ENCODE results near the gene EML1. TPM values are rescaled to one million over a fixed set of nuclear protein-coding genes. Genes with fewer than 3 reads are reported as not detected.

The EML1 gene
- total and polyA plus RNA-seq, 2 of the 13 experiments (the other 11 are each of a cell fraction or from before 2014, with no cell fraction given) = 0.59 to 1.7 TPM

DNA sequence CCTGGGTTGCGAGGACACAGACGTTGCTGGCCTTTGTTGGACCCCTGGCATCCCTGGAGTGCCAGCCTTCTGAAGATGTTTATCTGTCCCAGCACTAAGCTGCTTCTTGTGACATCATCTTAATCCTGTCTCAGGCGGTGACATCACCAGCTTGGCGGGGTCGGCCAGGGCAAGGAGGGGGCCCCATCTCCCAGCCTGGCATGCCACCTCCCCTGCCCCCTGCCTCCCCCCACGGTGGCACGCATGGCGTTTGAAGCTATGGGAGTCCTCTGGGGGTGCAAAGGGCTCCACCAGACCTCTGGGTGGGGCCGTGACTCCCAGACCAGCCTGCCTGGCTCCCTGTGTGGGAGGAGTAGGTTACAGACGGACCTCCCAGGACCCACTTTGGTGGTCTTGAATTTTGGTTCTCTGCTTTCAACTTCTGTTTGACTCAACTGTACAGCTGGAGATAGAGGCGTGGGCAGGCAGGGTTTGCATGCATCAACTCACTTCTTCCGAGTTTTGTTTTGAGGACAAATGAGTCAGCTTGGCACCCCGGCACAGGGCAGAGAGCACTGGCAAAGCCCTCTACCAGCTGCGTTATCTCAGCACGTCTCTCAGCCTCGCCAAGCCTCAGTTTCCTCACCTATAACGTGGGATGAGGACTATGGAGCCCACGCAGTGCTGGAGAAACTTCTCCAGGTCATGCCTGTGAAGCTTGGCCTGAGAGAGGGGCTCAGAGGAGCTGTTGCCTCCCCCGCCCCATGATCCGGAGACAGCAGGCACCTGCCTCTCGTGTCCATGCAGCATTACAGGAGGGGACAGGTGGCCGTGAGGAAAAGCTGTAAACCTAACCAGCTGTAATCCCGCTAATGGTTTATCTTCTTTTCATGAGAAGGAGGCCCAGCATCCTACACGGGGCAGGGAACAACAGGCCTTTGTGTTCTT lies 38.8 kb upstream of the EML1 start:
- Histone ChIP-seq H3K27ac (ENCODE audit: extremely low read length, insufficient read depth, low read length) (no peak overlapping the region), H3K4me3 (replicated peaks in 1 of 3; ENCODE audit: insufficient read depth in 1 of 3, low read depth in 2 of 3, low read length in 3 of 3) (no peak overlapping the region), H3K4me1 (ENCODE audit: insufficient read depth, low read length) (peaks cover 6% of the 10 kb centered on the region; the same call in 1 of the 2 replicates), H3K9ac (ENCODE audit: insufficient read depth, low read depth, low read length) (no peak overlapping the region), H3K36me3 (replicated peaks in 1 of 2; ENCODE audit: control insufficient read depth in 1 of 2, insufficient read depth in 2 of 2, low read length in 2 of 2) (no peaks in the 10 kb centered on the region), H4K20me1 (ENCODE audit: insufficient read depth, low read length) (no peaks in the 10 kb centered on the region), H3K27me3 (ENCODE audit: control insufficient read depth in 1 of 2, insufficient read depth in 2 of 2, low read length in 2 of 2) (peaks cover 6 to 80% of the 10 kb centered on the region in 2 experiments; a peak in 4 of 5 replicates), H3K4me2 (ENCODE audit: low read depth, low read length) (no peak overlapping the region), H3K79me2 (ENCODE audit: insufficient read depth, low read length) (no peaks in the 10 kb centered on the region), H2AFZ (ENCODE audit: low read length) (no peak overlapping the region), H3K9me3 (ENCODE audit: low read length) (no peaks in the 10 kb centered on the region)
- in situ Hi-C loops (cut with HindIII; ENCODE audit: extremely low pct_ligation_motif_present, low pct_unique_long_range_greater_than_20kb) = no loop called here
- intact Hi-C loops (cut with micrococcal nuclease; ENCODE audit: unreplicated experiment) = no loop called here
- CTCF ChIA-PET (ENCODE audit: low intra/inter-chr PET ratio, low total read pairs) = no interaction called here
- 18% methylated on average over 18 of the region's 24 CpGs for WGBS (ENCODE audit: low lambda C conversion rate)
- FAIRE-seq (no peak), DNase-seq (ENCODE audit: low spot score) (no peak), ATAC-seq (no peak)
- no TSS peak for BruUV-seq (replicated peaks)
- POLR2A ChIA-PET = no interaction called here
- TF ChIP-seq ZNF256 (CRISPR knock-in tag; conservative IDR thresholded peaks at IDR 0.05) (no peak), ZNF460 (CRISPR knock-in tag; IDR thresholded peaks at IDR 0.05; ENCODE audit: borderline replicate concordance) (no peak), CREB1 (IDR thresholded peaks at IDR 0.05) (peak; percentile 62; the same call in 1 of the 2 replicates), CREB1 (CRISPR knock-in tag; IDR thresholded peaks at IDR 0.05) (no peak), ATF7 (IDR thresholded peaks at IDR 0.05) (peak; percentile 24; the same call in 1 of the 2 replicates), ATF7 (CRISPR knock-in tag; IDR thresholded peaks at IDR 0.05) (no peak)

GRCh38 chr14:99755068-99755405 lies 38.2 kb upstream of the EML1 start:
- in situ Hi-C loops (cut with HindIII; ENCODE audit: extremely low pct_ligation_motif_present, low pct_unique_long_range_greater_than_20kb) (no loop called here), intact Hi-C loops (cut with micrococcal nuclease; ENCODE audit: unreplicated experiment) (no loop called here)
- Histone ChIP-seq H3K4me1 (ENCODE audit: insufficient read depth, low read length) (peaks cover 6% of the 10 kb centered on the region; the same call in 1 of the 2 replicates), H4K20me1 (ENCODE audit: insufficient read depth, low read length) (no peaks in the 10 kb centered on the region), H3K27ac (ENCODE audit: extremely low read length, insufficient read depth, low read length) (no peak overlapping the region), H3K36me3 (replicated peaks in 1 of 2; ENCODE audit: control insufficient read depth in 1 of 2, insufficient read depth in 2 of 2, low read length in 2 of 2) (no peaks in the 10 kb centered on the region), H3K9ac (ENCODE audit: insufficient read depth, low read depth, low read length) (no peak overlapping the region), H3K79me2 (ENCODE audit: insufficient read depth, low read length) (no peaks in the 10 kb centered on the region), H3K27me3 (ENCODE audit: control insufficient read depth in 1 of 2, insufficient read depth in 2 of 2, low read length in 2 of 2) (peaks cover 6 to 76% of the 10 kb centered on the region in 2 experiments; a peak in 3 of 5 replicates), H2AFZ (ENCODE audit: low read length) (no peak overlapping the region), H3K9me3 (ENCODE audit: low read length) (no peaks in the 10 kb centered on the region), H3K4me2 (ENCODE audit: low read depth, low read length) (no peak overlapping the region), H3K4me3 (replicated peaks in 1 of 3; ENCODE audit: insufficient read depth in 1 of 3, low read depth in 2 of 3, low read length in 3 of 3) (no peak overlapping the region)
- ChIA-PET POLR2A (no interaction called here), CTCF (ENCODE audit: low intra/inter-chr PET ratio, low total read pairs) (no interaction called here)
- no peak for DNase-seq (ENCODE audit: low spot score)
- FAIRE-seq = no peak
- TF ChIP-seq, protein P1, sequence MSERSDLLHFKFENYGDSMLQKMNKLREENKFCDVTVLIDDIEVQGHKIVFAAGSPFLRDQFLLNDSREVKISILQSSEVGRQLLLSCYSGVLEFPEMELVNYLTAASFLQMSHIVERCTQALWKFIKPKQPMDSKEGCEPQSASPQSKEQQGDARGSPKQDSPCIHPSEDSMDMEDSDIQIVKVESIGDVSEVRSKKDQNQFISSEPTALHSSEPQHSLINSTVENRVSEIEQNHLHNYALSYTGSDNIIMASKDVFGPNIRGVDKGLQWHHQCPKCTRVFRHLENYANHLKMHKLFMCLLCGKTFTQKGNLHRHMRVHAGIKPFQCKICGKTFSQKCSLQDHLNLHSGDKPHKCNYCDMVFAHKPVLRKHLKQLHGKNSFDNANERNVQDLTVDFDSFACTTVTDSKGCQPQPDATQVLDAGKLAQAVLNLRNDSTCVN (CRISPR knock-in tag; IDR thresholded peaks at IDR 0.05; ENCODE audit: borderline replicate concordance) = no peak
- TF ChIP-seq RFX5 (IDR thresholded peaks at IDR 0.05; ENCODE audit: low read depth, low read length) (no peak), PITX1 (CRISPR knock-in tag; IDR thresholded peaks at IDR 0.05) (no peak), ISL2 (CRISPR knock-in tag; IDR thresholded peaks at IDR 0.05) (no peak), ZNF644 (CRISPR knock-in tag; IDR thresholded peaks at IDR 0.05; ENCODE audit: low read depth) (no peak), CCDC6 (CRISPR knock-in tag; IDR thresholded peaks at IDR 0.05) (no peak), KLF9 (CRISPR knock-in tag; IDR thresholded peaks at IDR 0.05; ENCODE audit: low read depth) (no peak)
- TF ChIP-seq, protein P2, sequence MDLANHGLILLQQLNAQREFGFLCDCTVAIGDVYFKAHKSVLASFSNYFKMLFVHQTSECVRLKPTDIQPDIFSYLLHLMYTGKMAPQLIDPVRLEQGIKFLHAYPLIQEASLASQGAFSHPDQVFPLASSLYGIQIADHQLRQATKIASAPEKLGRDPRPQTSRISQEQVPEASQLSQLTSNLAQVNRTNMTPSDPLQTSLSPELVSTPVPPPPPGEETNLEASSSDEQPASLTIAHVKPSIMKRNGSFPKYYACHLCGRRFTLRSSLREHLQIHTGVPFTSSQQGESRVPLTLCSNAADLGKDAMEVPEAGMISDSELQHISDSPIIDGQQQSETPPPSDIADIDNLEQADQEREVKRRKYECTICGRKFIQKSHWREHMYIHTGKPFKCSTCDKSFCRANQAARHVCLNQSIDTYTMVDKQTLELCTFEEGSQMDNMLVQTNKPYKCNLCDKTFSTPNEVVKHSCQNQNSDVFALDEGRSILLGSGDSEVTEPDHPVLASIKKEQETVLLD (CRISPR knock-in tag; IDR thresholded peaks at IDR 0.05; ENCODE audit: low read depth) = no peak
- no peak for ATAC-seq
- BruUV-seq (replicated peaks) = no TSS peak
- 49% methylated on average over 6 of the region's 8 CpGs for WGBS (ENCODE audit: low lambda C conversion rate)
